IMR-90 (cell line): ENCODE data around the gene ETV4. TPM values are rescaled to one million over a fixed set of nuclear protein-coding genes. Genes with fewer than 3 reads are reported as not detected.

ENCODE experiments used
- ATAC-seq: fragments of 200-7000 bp; cut with Tn5 transposase; 2 replicates; pipeline ENCODE4 v1.9.1; 2020; ENCODE audit warnings: low read depth, mild to moderate bottlenecking, moderate library complexity
- BruUV-seq: library from RNA; stranded (reverse); fragments of 400-500 nt; replicated peaks from 2 replicates; lab custom pipeline; 2021; lab: Mats Ljungman, UMichigan
- CTCF ChIA-PET: fragments of 300-600 bp; formaldehyde crosslinking; extraction: SDS; loops from one replicate; lab custom pipeline; 2021; ENCODE audit warnings: antibody characterized with exemption; lab: Yijun Ruan, JAX
- POLR2A ChIA-PET: fragments of 300-600 bp; sonication (Branson Sonifier 250); formaldehyde crosslinking; loops from one replicate; lab custom pipeline; 2022; ENCODE audit warnings: antibody characterized with exemption; ENCODE audit not compliant: unreplicated experiment; lab: Charles Lee
- DNase-seq: peaks from one replicate; pipeline ENCODE4 v3.0.0; 2013
- H2AFZ ChIP-seq: replicated peaks from 2 replicates; pipeline ENCODE3; 2013; ENCODE audit warnings: low read length, mild to moderate bottlenecking; ENCODE audit not compliant: poor library complexity
- H2AK5ac ChIP-seq: 2 replicates; pipeline ENCODE4 v1.6.1; 2013; ENCODE audit warnings: low read depth, low read length, inconsistent platforms
- H2AK9ac ChIP-seq: replicated peaks from 2 replicates; pipeline ENCODE3; 2013; ENCODE audit warnings: mild to moderate bottlenecking, low read depth, low read length, moderate library complexity; ENCODE audit not compliant: poor library complexity
- H2BK120ac ChIP-seq: 2 replicates; pipeline ENCODE4 v1.6.1; 2013; ENCODE audit warnings: low read depth, low read length, inconsistent platforms
- H2BK15ac ChIP-seq: 3 replicates; pipeline ENCODE4 v1.6.1; 2013; ENCODE audit warnings: low read depth, low read length, inconsistent platforms
- H2BK20ac ChIP-seq: 2 replicates; pipeline ENCODE4 v1.6.1; 2013; ENCODE audit warnings: low read depth, mild to moderate bottlenecking, inconsistent platforms, low read length, moderate library complexity
- H2BK5ac ChIP-seq: 2 replicates; pipeline ENCODE4 v1.6.1; 2013; ENCODE audit warnings: mild to moderate bottlenecking, low read depth, low read length, inconsistent platforms; ENCODE audit not compliant: poor library complexity, severe bottlenecking
- H3K14ac ChIP-seq: replicated peaks from 2 replicates; pipeline ENCODE4 v1.6.1; 2013; ENCODE audit warnings: low read depth, low read length, inconsistent platforms
- H3K18ac ChIP-seq: 2 replicates; pipeline ENCODE4 v1.6.1; 2013; ENCODE audit warnings: low read depth, low read length, control low read depth
- H3K23ac ChIP-seq: 2 replicates; pipeline ENCODE4 v1.6.1; 2013; ENCODE audit warnings: low read depth, low read length, inconsistent platforms
- H3K27ac ChIP-seq: 2 replicates; pipeline ENCODE4 v1.5.1; 2013; ENCODE audit warnings: mild to moderate bottlenecking, control low read depth, low read length; ENCODE audit not compliant: insufficient read depth
- H3K27me3 ChIP-seq: 2 replicates; pipeline ENCODE4 v1.6.1; 2013; ENCODE audit warnings: low read length; ENCODE audit not compliant: control insufficient read depth, insufficient read depth
- H3K36me3 ChIP-seq: 2 replicates; pipeline ENCODE4 v1.6.1; 2013; ENCODE audit warnings: low read length, mixed read lengths; ENCODE audit not compliant: control insufficient read depth, insufficient read depth
- H3K4ac ChIP-seq: 2 replicates; pipeline ENCODE4 v1.6.1; 2013; ENCODE audit warnings: low read depth, low read length, inconsistent platforms
- H3K4me1 ChIP-seq: 2 replicates; pipeline ENCODE4 v1.6.1; 2013; ENCODE audit warnings: low read length, mixed read lengths; ENCODE audit not compliant: control insufficient read depth, insufficient read depth
- H3K4me2 ChIP-seq: 2 replicates; pipeline ENCODE4 v1.6.1; 2013; ENCODE audit warnings: low read depth, mild to moderate bottlenecking, control low read depth, low read length, moderate library complexity
- H3K4me3 ChIP-seq: 2 replicates; pipeline ENCODE4 v1.5.1; 2013; ENCODE audit warnings: low read depth, mild to moderate bottlenecking, control low read depth, low read length, moderate library complexity; ENCODE audit not compliant: insufficient read depth
- H3K56ac ChIP-seq: 2 replicates; pipeline ENCODE4 v1.6.1; 2013; ENCODE audit warnings: low read length, inconsistent platforms; ENCODE audit not compliant: insufficient read depth; ENCODE audit errors: extremely low read depth
- H3K79me1 ChIP-seq, 2 experiments: 2 replicates each; pipeline ENCODE4 v1.6.1; 2013; ENCODE audit warnings: low read length in 2 of 2, inconsistent platforms in 1 of 2, low read depth in 1 of 2
- H3K9ac ChIP-seq: 2 replicates; pipeline ENCODE4 v1.6.1; 2013; ENCODE audit warnings: low read depth, low read length, control low read depth
- H3K9me1 ChIP-seq: 2 replicates; pipeline ENCODE4 v1.6.1; 2013; ENCODE audit warnings: low read length, inconsistent platforms; ENCODE audit not compliant: insufficient read depth
- H3K9me3 ChIP-seq: 2 replicates; pipeline ENCODE4 v1.6.1; 2013; ENCODE audit warnings: low read length; ENCODE audit not compliant: control insufficient read depth, insufficient read depth
- H4K20me1 ChIP-seq: 2 replicates; pipeline ENCODE4 v1.6.1; 2013; ENCODE audit warnings: low read length, inconsistent platforms; ENCODE audit not compliant: insufficient read depth
- H4K5ac ChIP-seq: 2 replicates; pipeline ENCODE4 v1.6.1; 2013; ENCODE audit warnings: mild to moderate bottlenecking, low read depth, low read length, control low read depth
- H4K8ac ChIP-seq, 2 experiments: 2 replicates each; pipeline ENCODE4 v1.6.1; 2013; ENCODE audit warnings: low read depth in 2 of 2, low read length in 2 of 2, control low read depth in 1 of 2, inconsistent platforms in 1 of 2
- H4K91ac ChIP-seq: 2 replicates; pipeline ENCODE4 v1.6.1; 2013; ENCODE audit warnings: low read depth, low read length, inconsistent platforms; ENCODE audit not compliant: insufficient read depth
- MXI1 ChIP-seq: IDR thresholded peaks from 2 replicates; pipeline ENCODE4 v1.6.1; 2012; ENCODE audit warnings: low read depth, mild to moderate bottlenecking, low read length, moderate library complexity, borderline replicate concordance
- SMC3 ChIP-seq: fragments of 150-350 bp; IDR thresholded peaks from 2 replicates; pipeline ENCODE4 v1.6.1; 2016; ENCODE audit warnings: low read depth, mild to moderate bottlenecking, antibody characterized with exemption, low read length, moderate library complexity
- WGBS, 2 experiments: methylation state at CpG; one replicate each; pipeline versions ENCODE4 v1.1.5 to v1.1.7; 2013; ENCODE audit warnings: missing lambda C conversion rate in 2 of 2; ENCODE audit not compliant: insufficient read length in 1 of 2; ENCODE audit errors: extremely low coverage in 2 of 2; 5-methylcytosine and 5-hydroxymethylcytosine counted together
- dilution Hi-C: fragments of 300-500 bp; cut with HindIII; formaldehyde crosslinking; loops from one replicate; pipeline ENCODE4 v1.14.3; 2018; ENCODE audit warnings: low sequenced_read_pairs; ENCODE audit not compliant: unreplicated experiment
- in situ Hi-C: fragments of 300-500 bp; cut with MboI; formaldehyde crosslinking; loops from 3 replicates; pipeline ENCODE4 v1.14.3; 2019; ENCODE audit warnings: low sequenced_read_pairs, inconsistent platforms, mixed read lengths
- intact Hi-C: fragments of 100-400 bp; cut with micrococcal nuclease; formaldehyde crosslinking; loops from 2 replicates; pipeline ENCODE4 v1.10.0; 2022
- polyA plus RNA-seq, 3 experiments: library from polyadenylated mRNA; depleted of rRNA; stranded (reverse); fragments of >200 nt; gene quantifications; 2 replicates each; pipeline ENCODE4 v1.2.3, GENCODE V29; 2012; ENCODE audit warnings: low replicate concordance in 1 of 3
- total RNA-seq: library from RNA; depleted of rRNA; stranded (reverse); fragments of >200 nt; gene quantifications from 2 replicates; pipeline ENCODE4 v1.2.3, GENCODE V29; 2012

Gene ETV4
- total and polyA plus RNA-seq, 2 of the 4 experiments (the other 2 are of a cell fraction), result 4.3 to 13.2 TPM

DNA sequence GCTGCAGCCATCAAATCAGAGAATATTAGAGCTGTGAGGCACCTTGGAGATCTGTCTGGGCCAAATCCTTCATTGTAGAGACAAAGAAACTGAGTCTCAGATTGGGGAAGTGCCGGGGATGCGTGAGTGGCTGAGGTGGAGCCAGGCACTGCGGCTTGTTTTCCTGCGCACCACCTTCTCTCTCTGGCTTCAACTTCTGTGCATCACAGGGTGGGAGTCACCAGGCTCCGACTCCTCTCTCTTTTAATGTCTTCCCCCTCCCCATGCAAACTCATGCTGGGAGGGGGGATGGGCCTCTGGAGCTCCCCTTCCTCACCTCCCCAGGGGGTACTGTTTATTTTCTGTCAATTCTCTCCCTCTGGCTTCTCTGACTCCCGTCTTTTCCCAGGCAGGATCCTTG lies 8.7 kb upstream of the ETV4 start:
- Histone ChIP-seq H3K9ac (no peak overlapping the region), H2BK120ac (no peak overlapping the region), H3K4me1 (peaks cover 3% of the 10 kb centered on the region), H2BK5ac (no peak overlapping the region), H3K23ac (no peak overlapping the region), H3K56ac (no peak overlapping the region), H4K91ac (no peak overlapping the region), H2AFZ (no peak overlapping the region), H4K8ac (no peak overlapping the region), H2AK9ac (no peak overlapping the region), H4K5ac (no peak overlapping the region), H2AK5ac (no peak overlapping the region), H3K9me3 (no peaks in the 10 kb centered on the region), H3K4me3 (no peak overlapping the region), H2BK15ac (no peak overlapping the region), H3K14ac (no peak overlapping the region), H3K36me3 (no peaks in the 10 kb centered on the region), H3K9me1 (0 out of 2 replicates have a peak, but pooled peaks cover 4% of the 10 kb centered on the region), H4K20me1 (no peaks in the 10 kb centered on the region), H3K4me2 (no peak overlapping the region), H3K27ac (no peak overlapping the region), H3K18ac (no peak overlapping the region), H3K79me1 (no peaks in the 10 kb centered on the region), H3K4ac (no peak overlapping the region), H3K27me3 (no peaks in the 10 kb centered on the region), H2BK20ac (no peak overlapping the region)
- ChIA-PET POLR2A (no interaction called here), CTCF (no interaction called here)
- in situ Hi-C loops (no loop called here), dilution Hi-C loops (no loop called here), intact Hi-C loops (no loop called here)
- no CpG with 5 or more reads among the region's 6 CpGs for WGBS, 2 experiments
- ATAC-seq (no peak), DNase-seq (no peak)
- no peak for TF ChIP-seq SMC3
- TF ChIP-seq MXI1, result no peak
- no TSS peak for BruUV-seq
